Suprapubic skin (tissue), 4 donors: ENCODE measurements around the gene SSTR4. TPM values are rescaled to one million over a fixed set of nuclear protein-coding genes. Genes with fewer than 3 reads are reported as not detected.

Experiments
- DNase-seq, 2 donors: peaks; one replicate each; pipeline ENCODE4 v3.0.0-alpha.2; 2019; ENCODE audit warnings: low spot score in 2 of 2
- H3K27ac ChIP-seq: fragments of 200-600 bp; sonication (generic); one replicate; pipeline ENCODE4 v1.5.1; 2019
- H3K27me3 ChIP-seq: fragments of 200-600 bp; sonication (generic); one replicate; pipeline ENCODE4 v1.5.1; 2019
- H3K36me3 ChIP-seq: fragments of 200-600 bp; sonication (generic); one replicate; pipeline ENCODE4 v1.5.1; 2019
- H3K4me1 ChIP-seq: fragments of 200-600 bp; sonication (generic); one replicate; pipeline ENCODE4 v1.5.1; 2019
- H3K4me3 ChIP-seq: fragments of 200-600 bp; sonication (generic); one replicate; pipeline ENCODE4 v1.5.1; 2019; ENCODE audit warnings: mild to moderate bottlenecking
- H3K9me3 ChIP-seq: fragments of 200-600 bp; sonication (generic); one replicate; pipeline ENCODE4 v1.5.1; 2019
- EP300 ChIP-seq: sonication (generic); formaldehyde crosslinking; IDR thresholded peaks from one replicate; pipeline ENCODE4 v1.6.1; 2017; ENCODE audit warnings: antibody characterized with exemption
- POLR2A ChIP-seq, 2 donors: fragments of 450-650 bp; IDR thresholded peaks; one replicate each; pipeline ENCODE4 v1.6.1; 2017; ENCODE audit warnings: antibody characterized with exemption in 2 of 2, mild to moderate bottlenecking in 2 of 2, moderate library complexity in 2 of 2
- POLR2AphosphoS5 ChIP-seq, 3 donors: sonication (generic); formaldehyde crosslinking; IDR thresholded peaks; one replicate each; pipeline ENCODE4 v1.6.1; 2017; ENCODE audit warnings: antibody characterized with exemption in 3 of 3
- WGBS: methylation state at CpG from one replicate; pipeline ENCODE4 v1.1.5; 2018; 5-methylcytosine and 5-hydroxymethylcytosine counted together
- total RNA-seq, 4 donors: library from RNA; depleted of rRNA; stranded (reverse); fragments of >200 nt; gene quantifications; one replicate each; pipeline ENCODE4 v1.1.0, GENCODE V29; 2016
- TF ChIP-seq, protein P1 (sequence below), 2 donors: fragments of 200-600 bp in 1 of 2; fragments of 450-650 bp in 1 of 2; sonication (generic) in 1 of 2; IDR thresholded peaks; one replicate each; pipeline ENCODE4 v1.5.1; 2016 to 2019; ENCODE audit warnings: antibody characterized with exemption in 2 of 2, mild to moderate bottlenecking in 1 of 2, moderate library complexity in 1 of 2

Gene SSTR4
- total RNA-seq, 4 donors from 2014 or later, result not detected

DNA sequence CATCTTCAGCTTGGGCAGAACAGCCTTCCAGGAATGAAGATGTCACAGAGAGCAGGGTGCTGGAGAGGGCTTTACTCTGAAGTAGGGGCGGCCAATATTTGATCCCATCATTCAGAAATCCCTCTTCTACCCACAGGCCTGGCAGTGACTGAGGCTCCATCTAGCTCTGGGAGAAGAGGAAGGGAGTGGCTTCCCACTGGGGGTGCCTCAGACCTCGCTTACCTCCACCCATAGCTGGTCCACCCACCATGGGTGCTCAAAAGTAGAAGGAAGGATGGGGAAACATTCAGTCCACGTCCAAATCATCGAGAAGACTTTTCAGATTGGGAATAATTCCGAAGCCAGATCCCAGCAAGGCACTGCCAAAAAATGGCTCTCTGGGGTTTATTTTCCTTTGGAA lies 26.1 kb downstream of the SSTR4 start:
- H3K4me1 ChIP-seq, result peaks cover 17% of the 10 kb centered on the region
- TF ChIP-seq, protein P1, sequence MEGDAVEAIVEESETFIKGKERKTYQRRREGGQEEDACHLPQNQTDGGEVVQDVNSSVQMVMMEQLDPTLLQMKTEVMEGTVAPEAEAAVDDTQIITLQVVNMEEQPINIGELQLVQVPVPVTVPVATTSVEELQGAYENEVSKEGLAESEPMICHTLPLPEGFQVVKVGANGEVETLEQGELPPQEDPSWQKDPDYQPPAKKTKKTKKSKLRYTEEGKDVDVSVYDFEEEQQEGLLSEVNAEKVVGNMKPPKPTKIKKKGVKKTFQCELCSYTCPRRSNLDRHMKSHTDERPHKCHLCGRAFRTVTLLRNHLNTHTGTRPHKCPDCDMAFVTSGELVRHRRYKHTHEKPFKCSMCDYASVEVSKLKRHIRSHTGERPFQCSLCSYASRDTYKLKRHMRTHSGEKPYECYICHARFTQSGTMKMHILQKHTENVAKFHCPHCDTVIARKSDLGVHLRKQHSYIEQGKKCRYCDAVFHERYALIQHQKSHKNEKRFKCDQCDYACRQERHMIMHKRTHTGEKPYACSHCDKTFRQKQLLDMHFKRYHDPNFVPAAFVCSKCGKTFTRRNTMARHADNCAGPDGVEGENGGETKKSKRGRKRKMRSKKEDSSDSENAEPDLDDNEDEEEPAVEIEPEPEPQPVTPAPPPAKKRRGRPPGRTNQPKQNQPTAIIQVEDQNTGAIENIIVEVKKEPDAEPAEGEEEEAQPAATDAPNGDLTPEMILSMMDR (IDR thresholded peaks at IDR 0.05), result no peak
- TF ChIP-seq POLR2A (IDR thresholded peaks at IDR 0.05) (no peak), POLR2AphosphoS5 (IDR thresholded peaks at IDR 0.05) (no peak)
- 61% methylated on average over 5 of the region's 5 CpGs for WGBS
- no peaks in the 10 kb centered on the region for H3K36me3 ChIP-seq
- H3K9me3 ChIP-seq, result no peaks in the 10 kb centered on the region
- H3K27me3 ChIP-seq, result no peaks in the 10 kb centered on the region
- H3K4me3 ChIP-seq, result no peak overlapping the region
- peak overlapping the region; percentile 58 for H3K27ac ChIP-seq
- no peak for DNase-seq

DNA sequence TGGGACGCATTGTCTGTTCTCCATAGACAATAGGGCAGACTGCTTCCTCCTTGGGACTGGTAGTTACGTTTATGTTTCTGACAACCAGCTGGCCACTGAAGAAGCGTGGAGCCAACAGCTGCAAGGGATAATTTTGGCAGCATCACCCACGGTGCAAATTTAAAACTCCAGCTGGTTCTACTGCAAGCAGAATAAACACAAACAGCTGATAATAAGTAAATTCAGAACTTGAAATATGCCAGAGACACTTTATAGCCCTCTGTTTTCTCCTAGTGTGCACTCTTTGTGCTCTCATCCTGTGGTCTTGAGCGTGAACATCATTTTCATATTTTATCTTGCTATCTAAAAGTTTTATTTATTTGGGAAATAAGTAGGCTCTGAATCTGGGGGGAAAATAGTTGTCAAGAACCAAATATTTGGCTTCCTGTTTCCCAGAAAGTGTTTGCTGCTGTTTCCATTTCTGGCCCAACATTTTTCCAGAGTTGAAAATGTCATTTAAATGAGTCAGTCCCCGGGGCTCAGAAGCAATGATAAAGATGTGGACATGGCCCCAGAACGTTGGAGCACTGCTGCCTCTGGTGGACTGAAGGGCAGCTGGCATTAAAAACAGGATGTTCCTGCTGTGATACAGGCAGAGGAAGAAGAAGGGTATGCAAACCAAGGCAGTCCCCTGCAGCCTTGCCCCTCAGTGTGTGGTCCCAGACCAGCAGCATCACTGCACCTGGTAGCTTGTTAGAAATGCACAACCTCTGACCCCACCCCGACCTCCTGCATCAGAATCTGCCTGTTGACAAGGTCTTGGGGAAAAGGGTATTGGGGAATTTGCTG lies 26.8 kb downstream of the SSTR4 start:
- H3K36me3 ChIP-seq, result no peaks in the 10 kb centered on the region
- peaks cover 17% of the 10 kb centered on the region for H3K4me1 ChIP-seq
- no peaks in the 10 kb centered on the region for H3K9me3 ChIP-seq
- TF ChIP-seq POLR2A (IDR thresholded peaks at IDR 0.05), result no peak
- TF ChIP-seq, protein P1 (IDR thresholded peaks at IDR 0.05), result peak; percentile 14 to 55
- TF ChIP-seq POLR2AphosphoS5 (IDR thresholded peaks at IDR 0.05), result peak in 1 of 3 donors; percentile 18
- H3K4me3 ChIP-seq, result no peak overlapping the region
- H3K27me3 ChIP-seq, result no peaks in the 10 kb centered on the region
- H3K27ac ChIP-seq, result peak overlapping the region; percentile 58
- 32% methylated on average over 8 of the region's 8 CpGs for WGBS
- DNase-seq, result no peak

DNA sequence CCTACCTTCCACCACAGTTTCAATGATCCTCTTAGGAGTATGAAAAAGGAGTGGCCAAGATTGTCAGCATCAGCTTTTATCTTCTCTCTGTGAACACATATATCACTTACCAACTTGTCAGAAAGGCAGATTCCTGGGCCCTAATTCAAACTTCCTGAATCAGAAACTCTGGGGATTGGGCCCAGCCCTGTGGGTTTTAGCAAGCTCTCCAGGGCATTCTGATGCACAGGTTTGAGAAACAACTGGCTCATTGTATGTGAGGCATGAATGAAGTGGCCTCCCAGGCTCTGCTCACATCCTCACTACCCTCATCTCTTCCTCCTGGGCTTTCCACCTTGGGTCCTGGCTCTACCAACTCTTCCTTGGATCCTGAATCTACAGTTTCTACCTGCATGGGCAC lies 27.5 kb downstream of the SSTR4 start:
- no peaks in the 10 kb centered on the region for H3K36me3 ChIP-seq
- no peak overlapping the region for H3K4me3 ChIP-seq
- H3K27me3 ChIP-seq, result no peaks in the 10 kb centered on the region
- no peak for TF ChIP-seq EP300
- H3K4me1 ChIP-seq, result peaks cover 17% of the 10 kb centered on the region
- DNase-seq, result no peak
- H3K9me3 ChIP-seq, result no peaks in the 10 kb centered on the region
- H3K27ac ChIP-seq, result no peak overlapping the region

GRCh38 chr20:23063168-23063567 lies 28.1 kb downstream of the SSTR4 start:
- 81% methylated on average over 3 of the region's 3 CpGs for WGBS
- no peak overlapping the region for H3K27ac ChIP-seq
- no peaks in the 10 kb centered on the region for H3K9me3 ChIP-seq
- H3K4me3 ChIP-seq, result no peak overlapping the region
- TF ChIP-seq, protein P1 (IDR thresholded peaks at IDR 0.05), result no peak
- TF ChIP-seq EP300, result no peak
- TF ChIP-seq POLR2A (IDR thresholded peaks at IDR 0.05), result no peak
- TF ChIP-seq POLR2AphosphoS5 (IDR thresholded peaks at IDR 0.05), result no peak
- H3K36me3 ChIP-seq, result no peaks in the 10 kb centered on the region
- H3K27me3 ChIP-seq, result no peaks in the 10 kb centered on the region
- H3K4me1 ChIP-seq, result peaks cover 17% of the 10 kb centered on the region
- no peak for DNase-seq

GRCh38 chr20:23063581-23063980 lies 28.5 kb downstream of the SSTR4 start:
- 73% methylated on average over 2 of the region's 2 CpGs for WGBS
- Histone ChIP-seq H3K4me1 (peaks cover 17% of the 10 kb centered on the region), H3K27ac (no peak overlapping the region), H3K9me3 (no peaks in the 10 kb centered on the region), H3K4me3 (no peak overlapping the region), H3K36me3 (no peaks in the 10 kb centered on the region), H3K27me3 (no peaks in the 10 kb centered on the region)
- TF ChIP-seq, protein P1 (IDR thresholded peaks at IDR 0.05), result no peak
- TF ChIP-seq EP300, result no peak
- TF ChIP-seq POLR2AphosphoS5 (IDR thresholded peaks at IDR 0.05), result no peak
- no peak for TF ChIP-seq POLR2A (IDR thresholded peaks at IDR 0.05)
- DNase-seq, result no peak
